ENCODE measurements around the gene CCDC82. TPM values are rescaled to one million over a fixed set of nuclear protein-coding genes. Genes with fewer than 3 reads are reported as not detected.

CCDC82 gene
- total RNA-seq, 2 experiments from 2014 or later = 23.7 to 24.4 TPM

DNA sequence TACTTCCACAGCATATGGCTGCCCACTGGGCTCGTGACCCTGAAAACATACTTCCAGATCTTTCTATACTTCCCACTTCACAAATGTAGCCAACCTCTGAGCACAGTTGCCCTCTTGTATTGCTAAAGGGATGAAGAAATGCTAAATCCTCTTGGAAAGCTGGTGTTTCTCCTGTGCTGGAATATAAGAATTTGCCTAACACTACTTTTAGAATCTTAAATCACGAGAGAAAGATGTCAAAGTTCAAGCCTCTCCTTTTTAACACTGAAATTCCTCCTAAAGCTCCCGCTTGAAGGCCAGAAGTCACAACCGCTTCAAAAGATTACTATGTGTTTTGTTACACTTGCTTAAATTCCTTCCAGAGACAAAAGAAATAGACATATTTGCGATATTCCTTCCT, 68.6 kb downstream of the CCDC82 start:
- H3K27ac Mint-ChIP-seq = peak overlapping the region; percentile 60
- DNase-seq (no peak), ATAC-seq (ENCODE audit: poor library complexity) (no peak)
- no peak overlapping the region for H3K4me3 Mint-ChIP-seq
- Histone ChIP-seq H3K9me3 (ENCODE audit: control insufficient read depth in 1 of 2, insufficient read depth in 1 of 2, low read length in 2 of 2) (no peaks in the 10 kb centered on the region), H3K36me3 (ENCODE audit: insufficient read depth, low read length) (peaks cover 11% of the 10 kb centered on the region), H3K4me3 (ENCODE audit: low read length) (no peak overlapping the region), H3K4me1 (ENCODE audit: insufficient read depth, low read length) (peaks cover 20% of the 10 kb centered on the region), H3K27ac (ENCODE audit: low read depth in 1 of 2, low read length in 2 of 2) (no peak overlapping the region), H3K27me3 (ENCODE audit: control insufficient read depth in 1 of 2, insufficient read depth in 2 of 2, low read length in 2 of 2) (no peaks in the 10 kb centered on the region)
- H3K4me1 Mint-ChIP-seq (ENCODE audit: low read depth) = peaks cover 100% of the 10 kb centered on the region
- ChIA-PET POLR2A (interaction anchor here (0.9 kb wide), 1 partner anchor 56 kb away, joined by 3 read pairs; no protein-coding TSS in a partner anchor), CTCF (interaction anchor here (0.6 kb wide), 2 partner anchors 22 to 39 kb away, joined by 3 read pairs; no protein-coding TSS in a partner anchor)
- no peaks in the 10 kb centered on the region for H3K27me3 Mint-ChIP-seq
- intact Hi-C loops (cut with DNase I, micrococcal nuclease) = no loop called here
- H3K36me3 Mint-ChIP-seq (ENCODE audit: low read depth) = peaks cover 90% of the 10 kb centered on the region
- TF ChIP-seq CTCF (IDR thresholded peaks at IDR 0.05) = no peak
- H3K9me3 Mint-ChIP-seq = no peaks in the 10 kb centered on the region

GRCh38 chr11:96319898-96320656, 69.6 kb downstream of the CCDC82 start:
- Mint-ChIP-seq H3K4me3 (no peak overlapping the region), H3K4me1 (ENCODE audit: low read depth) (peaks cover 100% of the 10 kb centered on the region), H3K27me3 (no peaks in the 10 kb centered on the region), H3K9me3 (no peaks in the 10 kb centered on the region), H3K27ac (peak overlapping the region; percentile 85), H3K36me3 (ENCODE audit: low read depth) (peaks cover 84% of the 10 kb centered on the region)
- H3K9me3 ChIP-seq (ENCODE audit: control insufficient read depth in 1 of 2, insufficient read depth in 1 of 2, low read length in 2 of 2) = no peaks in the 10 kb centered on the region
- CTCF ChIA-PET = interaction anchor here (1.4 to 2.0 kb wide), 2 partner anchors 13 to 23 kb away, joined by 3 to 6 read pairs; partner anchors contain the start of gene MAML2
- no peak overlapping the region for H3K4me3 ChIP-seq (ENCODE audit: low read length)
- H3K27ac ChIP-seq (ENCODE audit: low read depth in 1 of 2, low read length in 2 of 2) = no peak overlapping the region
- H3K4me1 ChIP-seq (ENCODE audit: insufficient read depth, low read length) = peaks cover 25% of the 10 kb centered on the region
- no peaks in the 10 kb centered on the region for H3K27me3 ChIP-seq (ENCODE audit: control insufficient read depth in 1 of 2, insufficient read depth in 2 of 2, low read length in 2 of 2)
- no peak for ATAC-seq (ENCODE audit: poor library complexity)
- intact Hi-C loops (cut with DNase I, micrococcal nuclease) = no loop called here
- POLR2A ChIA-PET = interaction anchor here (1.8 kb wide), 1 partner anchor 19 kb away, joined by 5 read pairs; no protein-coding TSS in a partner anchor
- no peak for DNase-seq
- H3K36me3 ChIP-seq (ENCODE audit: insufficient read depth, low read length) = peaks cover 11% of the 10 kb centered on the region
- TF ChIP-seq CTCF (IDR thresholded peaks at IDR 0.05) = no peak

DNA sequence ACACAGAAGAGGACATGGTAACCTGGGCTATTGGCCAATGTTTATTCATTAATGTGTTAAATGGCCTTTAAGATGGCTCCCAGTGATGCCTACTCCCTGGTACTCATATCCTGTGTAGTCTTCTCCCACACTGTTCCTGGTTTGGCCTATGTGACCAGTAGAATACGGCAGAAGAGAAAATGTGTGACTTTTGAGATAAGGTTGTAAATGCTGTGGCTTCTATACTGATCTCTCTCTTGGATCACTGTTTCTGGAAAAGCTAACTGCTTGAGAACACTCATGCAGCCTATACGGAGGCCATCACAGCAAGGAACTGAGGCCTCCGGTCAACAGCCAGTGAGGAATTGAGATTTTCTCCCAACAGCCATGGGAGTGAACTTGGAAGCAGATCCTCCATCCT, 70.9 kb downstream of the CCDC82 start:
- ChIA-PET POLR2A (interaction anchor here (0.8 to 1.8 kb wide), 3 partner anchors 20 to 530 kb away, joined by 3 to 5 read pairs (median 4); no protein-coding TSS in a partner anchor), CTCF (interaction anchor here (1.4 to 2.0 kb wide), 2 partner anchors 11 to 24 kb away, joined by 3 to 6 read pairs; partner anchors contain the start of gene MAML2)
- ATAC-seq (ENCODE audit: poor library complexity) (no peak), DNase-seq (no peak)
- Mint-ChIP-seq H3K4me3 (no peak overlapping the region), H3K27ac (peak overlapping the region; percentile 85), H3K36me3 (ENCODE audit: low read depth) (peaks cover 80% of the 10 kb centered on the region), H3K4me1 (ENCODE audit: low read depth) (peaks cover 100% of the 10 kb centered on the region), H3K27me3 (no peaks in the 10 kb centered on the region), H3K9me3 (no peaks in the 10 kb centered on the region)
- TF ChIP-seq CTCF (IDR thresholded peaks at IDR 0.05) = no peak
- intact Hi-C loops (cut with DNase I, micrococcal nuclease) = no loop called here
- H3K9me3 ChIP-seq (ENCODE audit: control insufficient read depth in 1 of 2, insufficient read depth in 1 of 2, low read length in 2 of 2) = no peaks in the 10 kb centered on the region
- H3K27ac ChIP-seq (ENCODE audit: low read depth in 1 of 2, low read length in 2 of 2) = no peak overlapping the region
- H3K4me1 ChIP-seq (ENCODE audit: insufficient read depth, low read length) = peaks cover 37% of the 10 kb centered on the region
- no peaks in the 10 kb centered on the region for H3K27me3 ChIP-seq (ENCODE audit: control insufficient read depth in 1 of 2, insufficient read depth in 2 of 2, low read length in 2 of 2)
- H3K36me3 ChIP-seq (ENCODE audit: insufficient read depth, low read length) = peaks cover 11% of the 10 kb centered on the region
- H3K4me3 ChIP-seq (ENCODE audit: low read length) = no peak overlapping the region

Data from CD4-positive, alpha-beta T cell (primary cell).